RWPE2 (cell line): ENCODE data around the gene GALNT10.

Experiments
- ATAC-seq: fragments of 200-7000 bp; cut with Tn5 transposase; 3 replicates; pipeline ENCODE4 v1.9.1; 2021; ENCODE audit warnings: low read depth
- DNase-seq: peaks from one replicate; pipeline ENCODE4 v3.0.0-alpha.2; 2020; ENCODE audit warnings: low spot score
- H3K27ac ChIP-seq: fragments of 450-650 bp; 2 replicates; pipeline ENCODE4 v1.5.1; 2017; ENCODE audit warnings: mild to moderate bottlenecking; ENCODE audit not compliant: poor library complexity, severe bottlenecking
- H3K27me3 ChIP-seq: fragments of 250-450 bp; sonication (Bioruptor Pico); 2 replicates; pipeline ENCODE4 v1.5.1; 2021; ENCODE audit warnings: mild to moderate bottlenecking, moderate library complexity; ENCODE audit not compliant: insufficient read depth, poor library complexity, severe bottlenecking
- H3K36me3 ChIP-seq: fragments of 250-450 bp; sonication (Bioruptor Pico); 2 replicates; pipeline ENCODE4 v1.5.1; 2020; ENCODE audit warnings: low read depth, mild to moderate bottlenecking, moderate library complexity
- H3K4me1 ChIP-seq: fragments of 250-450 bp; sonication (Bioruptor Pico); 2 replicates; pipeline ENCODE4 v1.5.1; 2021; ENCODE audit warnings: mild to moderate bottlenecking, moderate library complexity; ENCODE audit not compliant: insufficient read depth, poor library complexity, severe bottlenecking
- H3K4me3 ChIP-seq: fragments of 250-450 bp; sonication (Bioruptor Pico); 2 replicates; pipeline ENCODE4 v1.5.1; 2021; ENCODE audit warnings: mild to moderate bottlenecking, moderate library complexity; ENCODE audit not compliant: severe bottlenecking
- H3K9me3 ChIP-seq: fragments of 250-450 bp; sonication (Bioruptor Pico); 2 replicates; pipeline ENCODE4 v1.5.1; 2021; ENCODE audit warnings: mild to moderate bottlenecking, moderate library complexity; ENCODE audit not compliant: severe bottlenecking
- TF ChIP-seq, protein P1 (sequence below): fragments of 450-650 bp; IDR thresholded peaks from one replicate; pipeline ENCODE4 v1.5.1; 2017; ENCODE audit warnings: mild to moderate bottlenecking, moderate library complexity; ENCODE audit not compliant: poor library complexity, severe bottlenecking

GALNT10 gene, protein sequence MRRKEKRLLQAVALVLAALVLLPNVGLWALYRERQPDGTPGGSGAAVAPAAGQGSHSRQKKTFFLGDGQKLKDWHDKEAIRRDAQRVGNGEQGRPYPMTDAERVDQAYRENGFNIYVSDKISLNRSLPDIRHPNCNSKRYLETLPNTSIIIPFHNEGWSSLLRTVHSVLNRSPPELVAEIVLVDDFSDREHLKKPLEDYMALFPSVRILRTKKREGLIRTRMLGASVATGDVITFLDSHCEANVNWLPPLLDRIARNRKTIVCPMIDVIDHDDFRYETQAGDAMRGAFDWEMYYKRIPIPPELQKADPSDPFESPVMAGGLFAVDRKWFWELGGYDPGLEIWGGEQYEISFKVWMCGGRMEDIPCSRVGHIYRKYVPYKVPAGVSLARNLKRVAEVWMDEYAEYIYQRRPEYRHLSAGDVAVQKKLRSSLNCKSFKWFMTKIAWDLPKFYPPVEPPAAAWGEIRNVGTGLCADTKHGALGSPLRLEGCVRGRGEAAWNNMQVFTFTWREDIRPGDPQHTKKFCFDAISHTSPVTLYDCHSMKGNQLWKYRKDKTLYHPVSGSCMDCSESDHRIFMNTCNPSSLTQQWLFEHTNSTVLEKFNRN

DNA sequence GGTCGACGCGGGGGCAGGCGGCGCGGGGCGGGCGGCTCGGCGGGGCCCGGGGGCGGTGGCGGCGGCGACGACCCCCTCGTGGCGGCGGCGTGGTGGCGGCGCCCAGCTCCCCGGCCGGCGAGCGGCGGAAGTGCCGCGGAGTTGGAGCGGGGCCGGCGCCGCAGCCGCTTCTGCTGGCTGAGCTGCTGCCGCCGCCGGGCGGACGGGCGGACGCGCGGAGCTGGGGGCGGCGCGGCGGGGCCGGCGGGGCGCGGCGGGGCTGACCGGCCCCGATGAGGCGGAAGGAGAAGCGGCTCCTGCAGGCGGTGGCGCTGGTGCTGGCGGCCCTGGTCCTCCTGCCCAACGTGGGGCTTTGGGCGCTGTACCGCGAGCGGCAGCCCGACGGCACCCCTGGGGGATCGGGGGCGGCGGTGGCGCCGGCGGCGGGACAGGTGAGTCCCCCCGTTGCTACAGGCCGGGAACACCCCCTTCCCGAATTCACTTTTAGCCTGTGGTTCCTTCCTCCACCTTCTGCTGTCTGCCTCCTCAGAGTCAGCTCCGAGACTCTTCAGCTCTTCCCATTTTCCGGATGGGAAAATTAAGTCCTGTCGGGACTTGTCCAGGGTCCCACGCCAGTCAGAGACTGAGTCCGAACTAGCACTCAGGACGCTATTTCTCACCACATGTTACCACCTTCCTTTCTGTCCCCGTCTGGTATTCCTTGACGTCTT, at the start of gene GALNT10:
TSS of gene GALNT10 (plus strand) at position 139 of the 710 bp plus-strand sequence. CDS start at position 273, 134 bp downstream.
- peak within 1 kb of the TSS; percentile 46 for H3K27ac ChIP-seq
- H3K36me3 ChIP-seq: peaks cover 9% of the 10 kb centered on the region
- no peaks in the 10 kb centered on the region for H3K9me3 ChIP-seq
- TF ChIP-seq, protein P1, sequence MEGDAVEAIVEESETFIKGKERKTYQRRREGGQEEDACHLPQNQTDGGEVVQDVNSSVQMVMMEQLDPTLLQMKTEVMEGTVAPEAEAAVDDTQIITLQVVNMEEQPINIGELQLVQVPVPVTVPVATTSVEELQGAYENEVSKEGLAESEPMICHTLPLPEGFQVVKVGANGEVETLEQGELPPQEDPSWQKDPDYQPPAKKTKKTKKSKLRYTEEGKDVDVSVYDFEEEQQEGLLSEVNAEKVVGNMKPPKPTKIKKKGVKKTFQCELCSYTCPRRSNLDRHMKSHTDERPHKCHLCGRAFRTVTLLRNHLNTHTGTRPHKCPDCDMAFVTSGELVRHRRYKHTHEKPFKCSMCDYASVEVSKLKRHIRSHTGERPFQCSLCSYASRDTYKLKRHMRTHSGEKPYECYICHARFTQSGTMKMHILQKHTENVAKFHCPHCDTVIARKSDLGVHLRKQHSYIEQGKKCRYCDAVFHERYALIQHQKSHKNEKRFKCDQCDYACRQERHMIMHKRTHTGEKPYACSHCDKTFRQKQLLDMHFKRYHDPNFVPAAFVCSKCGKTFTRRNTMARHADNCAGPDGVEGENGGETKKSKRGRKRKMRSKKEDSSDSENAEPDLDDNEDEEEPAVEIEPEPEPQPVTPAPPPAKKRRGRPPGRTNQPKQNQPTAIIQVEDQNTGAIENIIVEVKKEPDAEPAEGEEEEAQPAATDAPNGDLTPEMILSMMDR: peak; percentile 23
- H3K4me3 ChIP-seq: peak within 1 kb of the TSS; percentile 92
- peaks cover 13% of the 10 kb centered on the region for H3K4me1 ChIP-seq
- ATAC-seq: peak; percentile 47
- no peak for DNase-seq
- H3K27me3 ChIP-seq: no peaks in the 10 kb centered on the region

DNA sequence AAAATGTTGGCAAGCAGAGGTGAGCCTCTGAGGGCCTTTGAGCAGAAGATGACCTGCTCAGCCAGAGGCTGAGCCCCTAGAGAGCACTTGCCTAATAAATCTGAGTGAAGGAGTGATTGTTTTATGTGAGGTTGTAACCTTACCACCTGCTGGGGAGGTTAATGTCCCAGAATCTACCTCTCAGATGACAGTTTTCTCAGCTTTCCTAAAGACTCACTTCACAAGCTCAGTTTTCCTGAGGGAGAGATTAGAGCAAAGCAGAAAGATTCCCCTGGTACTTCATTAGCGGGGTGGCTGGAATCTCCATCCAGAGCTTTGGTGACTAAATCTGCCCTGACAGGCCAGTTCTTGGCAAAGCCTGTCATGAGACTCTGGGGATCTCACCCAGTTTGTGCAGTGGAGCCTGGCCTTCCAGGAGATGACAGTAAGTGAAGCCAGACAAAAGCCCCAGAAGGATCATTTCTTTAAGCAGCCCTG, 48.8 kb upstream of the GALNT10 start:
- ATAC-seq (no peak), DNase-seq (no peak)
- no peak overlapping the region for H3K4me3 ChIP-seq
- TF ChIP-seq, protein P1: no peak
- H3K27me3 ChIP-seq: no peaks in the 10 kb centered on the region
- no peaks in the 10 kb centered on the region for H3K36me3 ChIP-seq
- no peak overlapping the region for H3K27ac ChIP-seq
- no peaks in the 10 kb centered on the region for H3K4me1 ChIP-seq
- no peaks in the 10 kb centered on the region for H3K9me3 ChIP-seq

DNA sequence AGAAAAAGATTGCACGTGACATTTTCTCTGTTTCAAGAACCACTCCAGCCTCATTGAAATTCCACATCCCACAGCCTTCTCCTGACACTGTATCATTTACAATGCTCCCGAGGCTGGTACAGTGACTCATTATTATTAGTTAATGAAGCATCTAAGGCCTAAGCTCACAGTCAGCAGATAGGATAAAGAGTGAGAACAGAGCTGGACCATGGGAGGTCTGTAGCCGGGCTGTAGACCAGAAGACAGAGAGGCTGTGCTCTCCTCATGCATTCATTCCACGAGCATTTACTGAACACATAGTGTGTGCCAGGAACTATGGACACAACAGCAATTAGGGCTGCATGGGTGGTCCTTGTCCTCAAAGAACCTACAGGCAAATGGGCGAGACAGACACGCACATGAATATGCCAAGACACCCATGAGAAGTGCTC, 47.3 kb upstream of the GALNT10 start:
- H3K36me3 ChIP-seq: no peaks in the 10 kb centered on the region
- no peaks in the 10 kb centered on the region for H3K4me1 ChIP-seq
- no peak overlapping the region for H3K27ac ChIP-seq
- TF ChIP-seq, protein P1: no peak
- no peaks in the 10 kb centered on the region for H3K27me3 ChIP-seq
- no peak overlapping the region for H3K4me3 ChIP-seq
- H3K9me3 ChIP-seq: no peaks in the 10 kb centered on the region
- DNase-seq (no peak), ATAC-seq (no peak)

DNA sequence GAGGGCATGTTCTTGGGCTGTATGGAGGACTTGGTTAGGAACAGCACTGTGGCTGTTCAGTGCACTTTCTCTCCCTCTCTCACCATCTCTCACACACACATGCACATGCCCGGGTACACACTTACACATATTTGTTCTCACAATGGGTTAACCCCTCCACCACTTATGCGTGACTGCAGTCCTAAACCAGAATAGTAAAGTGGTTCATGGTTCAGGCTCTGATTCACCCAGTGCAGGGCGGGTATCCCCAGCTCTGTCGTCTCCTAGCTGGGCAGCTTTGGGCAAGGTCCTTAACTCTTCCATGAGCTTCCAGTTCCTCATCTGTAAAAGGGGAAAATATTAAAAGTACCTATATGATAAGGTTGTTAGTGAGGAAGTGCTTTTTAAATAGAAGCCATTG, 45.3 kb upstream of the GALNT10 start:
- Histone ChIP-seq H3K9me3 (no peaks in the 10 kb centered on the region), H3K36me3 (no peaks in the 10 kb centered on the region), H3K27me3 (no peaks in the 10 kb centered on the region), H3K27ac (no peak overlapping the region), H3K4me1 (no peaks in the 10 kb centered on the region), H3K4me3 (no peak overlapping the region)
- TF ChIP-seq, protein P1: no peak
- ATAC-seq (no peak), DNase-seq (no peak)
